ENCODE data around the gene ARL4D. TPM values are rescaled to one million over a fixed set of nuclear protein-coding genes. Genes with fewer than 3 reads are reported as not detected.

The ARL4D gene
- total RNA-seq, 1 experiment from 2014 or later, result 11.5 TPM

DNA sequence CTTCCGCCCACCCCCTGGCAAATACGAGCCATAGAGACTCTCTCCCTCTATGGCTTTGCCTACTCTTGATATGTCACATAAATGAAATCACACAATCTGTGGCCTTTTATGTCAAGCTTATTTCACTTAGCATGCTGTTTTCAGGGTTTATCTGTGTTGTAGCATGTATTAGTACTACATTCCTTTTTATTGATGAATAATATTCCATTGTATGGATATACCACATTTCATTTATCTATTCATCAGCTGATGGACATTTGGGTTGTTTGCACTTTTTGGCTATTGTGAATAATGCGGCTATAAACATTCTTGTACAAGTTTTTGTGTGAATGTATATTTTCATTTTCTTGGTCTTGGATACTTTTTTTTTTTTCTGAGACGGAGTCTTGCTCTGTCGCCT is 48.0 kb downstream of the ARL4D start (continued):
- TF ChIP-seq, protein P1, sequence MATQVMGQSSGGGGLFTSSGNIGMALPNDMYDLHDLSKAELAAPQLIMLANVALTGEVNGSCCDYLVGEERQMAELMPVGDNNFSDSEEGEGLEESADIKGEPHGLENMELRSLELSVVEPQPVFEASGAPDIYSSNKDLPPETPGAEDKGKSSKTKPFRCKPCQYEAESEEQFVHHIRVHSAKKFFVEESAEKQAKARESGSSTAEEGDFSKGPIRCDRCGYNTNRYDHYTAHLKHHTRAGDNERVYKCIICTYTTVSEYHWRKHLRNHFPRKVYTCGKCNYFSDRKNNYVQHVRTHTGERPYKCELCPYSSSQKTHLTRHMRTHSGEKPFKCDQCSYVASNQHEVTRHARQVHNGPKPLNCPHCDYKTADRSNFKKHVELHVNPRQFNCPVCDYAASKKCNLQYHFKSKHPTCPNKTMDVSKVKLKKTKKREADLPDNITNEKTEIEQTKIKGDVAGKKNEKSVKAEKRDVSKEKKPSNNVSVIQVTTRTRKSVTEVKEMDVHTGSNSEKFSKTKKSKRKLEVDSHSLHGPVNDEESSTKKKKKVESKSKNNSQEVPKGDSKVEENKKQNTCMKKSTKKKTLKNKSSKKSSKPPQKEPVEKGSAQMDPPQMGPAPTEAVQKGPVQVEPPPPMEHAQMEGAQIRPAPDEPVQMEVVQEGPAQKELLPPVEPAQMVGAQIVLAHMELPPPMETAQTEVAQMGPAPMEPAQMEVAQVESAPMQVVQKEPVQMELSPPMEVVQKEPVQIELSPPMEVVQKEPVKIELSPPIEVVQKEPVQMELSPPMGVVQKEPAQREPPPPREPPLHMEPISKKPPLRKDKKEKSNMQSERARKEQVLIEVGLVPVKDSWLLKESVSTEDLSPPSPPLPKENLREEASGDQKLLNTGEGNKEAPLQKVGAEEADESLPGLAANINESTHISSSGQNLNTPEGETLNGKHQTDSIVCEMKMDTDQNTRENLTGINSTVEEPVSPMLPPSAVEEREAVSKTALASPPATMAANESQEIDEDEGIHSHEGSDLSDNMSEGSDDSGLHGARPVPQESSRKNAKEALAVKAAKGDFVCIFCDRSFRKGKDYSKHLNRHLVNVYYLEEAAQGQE (IDR thresholded peaks at IDR 0.05; ENCODE audit: low read depth), result no peak
- no peak for TF ChIP-seq FOSL1 (IDR thresholded peaks at IDR 0.05; ENCODE audit: low read depth)
- no peak for TF ChIP-seq SIN3A (IDR thresholded peaks at IDR 0.05; ENCODE audit: low read depth)
- TF ChIP-seq SP1 (IDR thresholded peaks at IDR 0.05; ENCODE audit: low read depth), result no peak
- TF ChIP-seq POLR2AphosphoS5 (IDR thresholded peaks at IDR 0.05; ENCODE audit: low read depth, low read length), result no peak
- no peak for TF ChIP-seq EZH2 (IDR thresholded peaks at IDR 0.05)
- TF ChIP-seq YY1 (IDR thresholded peaks at IDR 0.05; ENCODE audit: extremely low read depth, insufficient replicate concordance, low read depth, low read length), result no peak
- no peak for TF ChIP-seq RAD21 (IDR thresholded peaks at IDR 0.05; ENCODE audit: low read depth)
- no peak for TF ChIP-seq EGR1 (IDR thresholded peaks at IDR 0.05; ENCODE audit: low read depth)
- TF ChIP-seq TCF7L2 (IDR thresholded peaks at IDR 0.05; ENCODE audit: borderline replicate concordance, extremely low read depth, insufficient read depth, insufficient read length), result no peak

DNA sequence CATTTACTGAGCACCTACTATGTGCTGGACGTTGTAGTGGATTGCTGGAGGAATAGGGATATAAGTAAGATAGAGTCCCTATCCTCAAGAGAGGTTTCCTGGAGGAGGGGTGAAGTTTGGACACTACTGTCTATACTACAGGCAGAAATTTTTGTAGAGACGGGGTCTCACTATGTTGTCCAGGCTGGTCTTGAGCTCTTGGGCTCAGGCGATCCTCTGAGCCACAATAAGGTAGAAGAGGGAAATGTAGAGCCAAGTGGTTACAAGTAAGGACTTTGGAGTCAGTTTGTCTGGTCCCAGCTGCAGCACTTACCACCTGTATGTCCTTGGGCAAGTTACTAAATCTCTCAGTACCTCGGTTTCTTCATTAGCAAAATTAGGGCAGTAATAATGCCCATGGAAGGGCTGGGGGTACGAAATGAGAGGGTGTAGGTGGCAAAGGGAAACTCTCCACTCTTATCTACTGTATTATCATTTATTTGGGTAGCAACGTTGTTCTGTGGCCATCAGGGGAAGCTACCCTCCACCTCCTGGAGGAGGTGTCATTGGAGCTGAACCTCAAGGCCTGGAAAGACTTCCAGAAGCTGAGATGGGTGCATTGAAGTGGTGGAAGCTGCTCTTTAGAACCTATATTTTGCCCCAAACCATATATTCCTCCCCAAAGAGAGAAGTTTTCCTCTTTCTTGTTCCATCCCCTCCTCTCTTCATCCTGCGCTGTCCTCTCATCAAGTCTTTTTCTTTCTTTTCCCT is 50.1 kb downstream of the ARL4D start:
- no peaks in the 10 kb centered on the region for H4K20me1 ChIP-seq (ENCODE audit: insufficient read depth)
- POLR2A ChIA-PET, result no interaction called here
- H2AFZ ChIP-seq (ENCODE audit: low read depth, low read length, poor library complexity, severe bottlenecking), result no peak overlapping the region
- TF ChIP-seq FOSL1 (IDR thresholded peaks at IDR 0.05; ENCODE audit: low read depth), result no peak
- TF ChIP-seq, protein P1 (IDR thresholded peaks at IDR 0.05; ENCODE audit: low read depth), result no peak
- no peak for TF ChIP-seq SP1 (IDR thresholded peaks at IDR 0.05; ENCODE audit: low read depth)
- no peak for TF ChIP-seq ZFX (IDR thresholded peaks at IDR 0.05)
- no peak for TF ChIP-seq EZH2 (IDR thresholded peaks at IDR 0.05)
- TF ChIP-seq ELF1 (IDR thresholded peaks at IDR 0.05; ENCODE audit: borderline replicate concordance, low read depth), result no peak
- H3K79me2 ChIP-seq (ENCODE audit: insufficient read depth, low read length), result no peaks in the 10 kb centered on the region
- no peak overlapping the region for H3K9ac ChIP-seq (ENCODE audit: low read length)
- no peak overlapping the region for H3K4me3 ChIP-seq (replicated peaks in 1 of 2; ENCODE audit: low read depth in 1 of 2, low read length in 2 of 2)
- no peak overlapping the region for H3K27ac ChIP-seq (ENCODE audit: low read depth, low read length)
- CTCF ChIA-PET, result no interaction called here
- ATAC-seq (no peak), DNase-seq (ENCODE audit: low read depth, low spot score) (no peak)
- H3K36me3 ChIP-seq (ENCODE audit: control insufficient read depth in 1 of 2, insufficient read depth in 2 of 2, low read length in 2 of 2), result no peaks in the 10 kb centered on the region
- H3K4me2 ChIP-seq (ENCODE audit: low read length), result no peak overlapping the region
- intact Hi-C loops (cut with micrococcal nuclease), result no loop called here
- no TSS peak for BruUV-seq (replicated peaks)
- H3K4me1 ChIP-seq (ENCODE audit: control insufficient read depth in 1 of 2, insufficient read depth in 2 of 2, low read length in 2 of 2), result peaks cover 0 to 7% of the 10 kb centered on the region in 2 experiments; a peak in 1 of 4 replicates
- no peaks in the 10 kb centered on the region for H3K9me2 ChIP-seq (ENCODE audit: insufficient read depth)
- no peaks in the 10 kb centered on the region for H3K27me3 ChIP-seq (ENCODE audit: insufficient read depth, low read length)
- H3K9me3 ChIP-seq (ENCODE audit: control insufficient read depth in 1 of 2, insufficient read depth in 1 of 2, low read depth in 1 of 2, low read length in 2 of 2), result no peaks in the 10 kb centered on the region
- RAD21 ChIA-PET (ENCODE audit: low non-redundant PET in 1 of 2, low total read pairs in 2 of 2, uncharacterized antibody in 2 of 2, unreplicated experiment in 2 of 2), result no interaction called here

Measured in HCT116 (cell line).